Stimulated activated CD8-positive, alpha-beta memory T cell treated with anti-CD3 and anti-CD28 coated beads, Interleukin-4, amount 100 ng/mL, for 1 hour (primary cell): ENCODE measurements around the gene DDR1.

Experiments
- DNase-seq, 2 donors: peaks; one replicate each; pipeline ENCODE4 v3.0.0-alpha.2; 2020; ENCODE audit warnings: low read depth in 2 of 2, low spot score in 1 of 2

DDR1 gene

GRCh38 chr6:30880698-30881252 lies 3.5 kb upstream of the DDR1 start:
- no peak for DNase-seq

GRCh38 chr6:30881392-30882203 lies 2.7 kb upstream of the DDR1 start:
- no peak for DNase-seq

GRCh38 chr6:30882204-30882758 lies 2.0 kb upstream of the DDR1 start:
- no peak for DNase-seq

- DNase-seq, result no peak
Measured at GRCh38 chr6:30882759-30883684, 1.3 kb upstream of the DDR1 start.

- no peak for DNase-seq
Measured at GRCh38 chr6:30884521-30885480, 482 bp downstream of the DDR1 start.

GRCh38 chr6:30885481-30885998 lies 1.2 kb downstream of the DDR1 start:
- DNase-seq, result no peak

GRCh38 chr6:30885999-30886896 lies 1.9 kb downstream of the DDR1 start:
- DNase-seq, result no peak

GRCh38 chr6:30886897-30887255 lies 2.6 kb downstream of the DDR1 start:
- DNase-seq, result no peak

- DNase-seq, result no peak
Measured at GRCh38 chr6:30887901-30888815, 3.8 kb downstream of the DDR1 start.

- no peak for DNase-seq
Measured at GRCh38 chr6:30888816-30889495, 4.6 kb downstream of the DDR1 start.

GRCh38 chr6:30889496-30889885 lies 5.2 kb downstream of the DDR1 start:
- no peak for DNase-seq

GRCh38 chr6:30889921-30890645 lies 5.8 kb downstream of the DDR1 start:
- no peak for DNase-seq

GRCh38 chr6:30890646-30891449 lies 6.5 kb downstream of the DDR1 start:
- no peak for DNase-seq

GRCh38 chr6:30891450-30891723 lies 7.1 kb downstream of the DDR1 start:
- DNase-seq, result no peak

GRCh38 chr6:30891816-30892538 lies 7.7 kb downstream of the DDR1 start:
- no peak for DNase-seq
